Kidney epithelial cell (primary cell): ENCODE data around the gene UQCRC2. TPM values are rescaled to one million over a fixed set of nuclear protein-coding genes. Genes with fewer than 3 reads are reported as not detected.
"Not testable (repeated sequence)": the region's sequence is repeated elsewhere in the genome, so short reads cannot be mapped to it uniquely, and the experiment has no call there.

Experiments used
- DNase-seq: peaks from one replicate; pipeline ENCODE4 v3.0.0-alpha.2; 2010; ENCODE audit warnings: low read depth
- H3K27me3 ChIP-seq: 2 replicates; pipeline ENCODE4 v1.6.0; 2011; ENCODE audit warnings: low read length; ENCODE audit not compliant: control insufficient read depth, insufficient read depth
- H3K36me3 ChIP-seq: 2 replicates; pipeline ENCODE4 v1.5.1; 2011; ENCODE audit warnings: low read length; ENCODE audit not compliant: control insufficient read depth, insufficient read depth
- H3K4me3 ChIP-seq: 2 replicates; pipeline ENCODE4 v1.5.1; 2011; ENCODE audit warnings: low read depth, mild to moderate bottlenecking, control low read depth, low read length
- CTCF ChIP-seq: IDR thresholded peaks from 2 replicates; pipeline ENCODE4 v1.5.1; 2011; ENCODE audit warnings: mild to moderate bottlenecking, moderate library complexity, low read length, control low read depth, inconsistent platforms; ENCODE audit not compliant: insufficient read depth, poor library complexity, severe bottlenecking
- total RNA-seq: library from RNA; depleted of rRNA; stranded (reverse); fragments of >200 nt; gene quantifications from 2 replicates; pipeline ENCODE4 v1.2.3, GENCODE V29; 2015

UQCRC2 gene
- total RNA-seq, 1 donor from 2014 or later = 102 TPM

GRCh38 chr16:21996923-21997696 lies 43.9 kb downstream of the UQCRC2 start:
- no peak for TF ChIP-seq CTCF
- H3K36me3 ChIP-seq = no peaks in the 10 kb centered on the region
- no peak for DNase-seq
- H3K4me3 ChIP-seq = no peak overlapping the region
- no peaks in the 10 kb centered on the region for H3K27me3 ChIP-seq

- TF ChIP-seq CTCF = no peak
- H3K27me3 ChIP-seq = no peaks in the 10 kb centered on the region
- no peaks in the 10 kb centered on the region for H3K36me3 ChIP-seq
- no peak for DNase-seq
- no peak overlapping the region for H3K4me3 ChIP-seq
These were observed 44.7 kb downstream of the UQCRC2 start for GRCh38 chr16:21997697-21998480.

- Histone ChIP-seq H3K27me3 (peaks cover 5% of the 10 kb centered on the region), H3K4me3 (no peak overlapping the region), H3K36me3 (no peaks in the 10 kb centered on the region)
- TF ChIP-seq CTCF = no peak
- no peak for DNase-seq
These were observed 48.4 kb downstream of the UQCRC2 start for GRCh38 chr16:22001591-22001990.

- H3K4me3 ChIP-seq, DNase-seq, H3K36me3 ChIP-seq, H3K27me3 ChIP-seq: not testable (repeated sequence)
These were observed 48.9 kb downstream of the UQCRC2 start for GRCh38 chr16:22002047-22002446.

GRCh38 chr16:22003195-22003594 lies 50.0 kb downstream of the UQCRC2 start:
- peaks cover 5% of the 10 kb centered on the region for H3K27me3 ChIP-seq
- no peak overlapping the region for H3K4me3 ChIP-seq
- TF ChIP-seq CTCF = no peak
- DNase-seq = no peak
- no peaks in the 10 kb centered on the region for H3K36me3 ChIP-seq

DNA sequence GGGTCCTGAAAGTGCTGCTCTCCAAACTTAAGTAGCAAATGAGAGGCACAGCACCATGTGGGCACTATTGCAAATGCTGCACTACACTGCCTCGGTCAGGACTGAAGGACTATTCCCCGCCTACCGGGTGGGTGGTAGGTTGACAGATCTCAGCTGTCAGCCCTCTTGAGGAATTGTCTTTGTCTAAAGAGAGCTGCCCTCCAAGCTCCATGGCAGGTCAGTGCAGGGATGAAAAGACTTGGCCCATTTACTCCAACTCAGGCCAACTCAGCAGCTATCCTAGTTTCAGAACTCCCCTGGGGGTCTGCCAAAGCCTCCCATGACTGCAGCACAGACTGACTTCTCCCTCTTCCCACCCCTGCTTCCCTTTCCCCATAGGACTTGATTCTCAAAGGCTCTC lies 51.2 kb downstream of the UQCRC2 start:
- no peak for DNase-seq
- peaks cover 5% of the 10 kb centered on the region for H3K27me3 ChIP-seq
- no peaks in the 10 kb centered on the region for H3K36me3 ChIP-seq
- no peak overlapping the region for H3K4me3 ChIP-seq
- no peak for TF ChIP-seq CTCF
